OCI-LY7 (cell line): Measurements from ENCODE around the gene MVB12B.

Experiments
- EZH2phosphoT487 ChIP-seq: fragments of 200-600 bp; sonication (generic); IDR thresholded peaks from 2 replicates; pipeline ENCODE4 v1.6.1; 2018; ENCODE audit warnings: low read depth, borderline replicate concordance, mild to moderate bottlenecking, mixed run types, antibody characterized with exemption, low read length, moderate library complexity, mixed read lengths
- TF ChIP-seq, protein P1 (sequence below): fragments of 200-600 bp; sonication (generic); conservative IDR thresholded peaks from 2 replicates; pipeline ENCODE4 v1.5.1; 2014; ENCODE audit warnings: mild to moderate bottlenecking, antibody characterized with exemption, low read length, moderate library complexity, mixed read lengths

DNA sequence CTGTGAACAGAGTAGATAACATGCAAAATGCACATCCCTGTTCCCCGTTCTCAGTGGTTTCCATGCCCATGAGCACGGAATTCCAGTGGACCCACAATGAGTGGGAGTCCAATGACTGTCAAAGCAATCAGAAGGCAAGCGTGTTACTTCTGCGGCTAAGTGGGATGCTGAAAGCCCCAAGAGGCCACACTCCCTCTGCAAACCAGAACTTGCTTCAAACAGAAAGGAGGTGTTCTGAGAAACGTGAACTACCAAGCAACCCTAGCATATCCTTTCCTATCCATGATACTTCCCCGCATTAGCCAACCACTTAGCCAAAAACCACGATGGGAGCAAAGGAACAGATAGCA, 21.7 kb upstream of the MVB12B start:
- TF ChIP-seq, protein P1, sequence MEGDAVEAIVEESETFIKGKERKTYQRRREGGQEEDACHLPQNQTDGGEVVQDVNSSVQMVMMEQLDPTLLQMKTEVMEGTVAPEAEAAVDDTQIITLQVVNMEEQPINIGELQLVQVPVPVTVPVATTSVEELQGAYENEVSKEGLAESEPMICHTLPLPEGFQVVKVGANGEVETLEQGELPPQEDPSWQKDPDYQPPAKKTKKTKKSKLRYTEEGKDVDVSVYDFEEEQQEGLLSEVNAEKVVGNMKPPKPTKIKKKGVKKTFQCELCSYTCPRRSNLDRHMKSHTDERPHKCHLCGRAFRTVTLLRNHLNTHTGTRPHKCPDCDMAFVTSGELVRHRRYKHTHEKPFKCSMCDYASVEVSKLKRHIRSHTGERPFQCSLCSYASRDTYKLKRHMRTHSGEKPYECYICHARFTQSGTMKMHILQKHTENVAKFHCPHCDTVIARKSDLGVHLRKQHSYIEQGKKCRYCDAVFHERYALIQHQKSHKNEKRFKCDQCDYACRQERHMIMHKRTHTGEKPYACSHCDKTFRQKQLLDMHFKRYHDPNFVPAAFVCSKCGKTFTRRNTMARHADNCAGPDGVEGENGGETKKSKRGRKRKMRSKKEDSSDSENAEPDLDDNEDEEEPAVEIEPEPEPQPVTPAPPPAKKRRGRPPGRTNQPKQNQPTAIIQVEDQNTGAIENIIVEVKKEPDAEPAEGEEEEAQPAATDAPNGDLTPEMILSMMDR: no peak
- TF ChIP-seq EZH2phosphoT487: no peak
